Measurements from ENCODE around the gene CLN5.
"Not testable (repeated sequence)": the region's sequence is repeated elsewhere in the genome, so short reads cannot be mapped to it uniquely, and the experiment has no call there.

CLN5 gene

DNA sequence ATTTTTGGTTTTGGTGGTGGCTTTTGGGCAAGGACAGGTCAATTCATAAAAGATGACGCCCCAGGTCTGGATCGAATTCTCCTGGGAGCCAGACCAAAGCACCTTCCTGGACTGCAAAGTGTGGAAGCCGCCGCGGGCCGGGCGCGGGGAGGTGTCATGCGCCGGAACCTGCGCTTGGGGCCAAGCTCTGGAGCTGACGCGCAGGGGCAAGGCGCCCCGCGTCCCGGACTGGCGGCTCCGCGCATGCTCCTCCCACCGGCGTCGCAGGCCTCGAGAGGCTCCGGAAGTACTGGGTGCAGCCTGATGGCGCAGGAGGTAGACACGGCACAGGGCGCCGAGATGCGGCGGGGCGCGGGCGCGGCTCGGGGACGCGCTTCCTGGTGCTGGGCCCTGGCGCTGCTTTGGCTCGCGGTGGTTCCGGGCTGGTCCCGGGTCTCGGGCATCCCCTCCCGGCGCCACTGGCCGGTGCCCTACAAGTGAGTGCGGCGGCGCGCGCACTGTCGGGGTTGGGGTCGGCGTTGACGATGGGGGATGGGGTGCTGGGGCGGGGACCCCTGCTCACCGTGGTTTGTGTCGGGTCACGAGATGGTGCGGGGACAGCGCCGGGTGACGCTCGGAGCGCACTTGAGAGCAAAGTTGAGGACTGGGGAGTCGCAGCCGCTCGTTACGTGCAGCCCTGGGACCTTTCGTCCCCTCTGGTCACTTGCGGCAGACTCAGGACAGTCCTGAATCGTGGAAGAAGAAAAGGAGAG, at the start of gene CLN5:
CLN5 (plus strand) TSS at position 286 of the 752 bp plus-strand sequence; CDS start at position 304, 18 bp downstream.
- DNase-seq = peak; percentile 67

DNA sequence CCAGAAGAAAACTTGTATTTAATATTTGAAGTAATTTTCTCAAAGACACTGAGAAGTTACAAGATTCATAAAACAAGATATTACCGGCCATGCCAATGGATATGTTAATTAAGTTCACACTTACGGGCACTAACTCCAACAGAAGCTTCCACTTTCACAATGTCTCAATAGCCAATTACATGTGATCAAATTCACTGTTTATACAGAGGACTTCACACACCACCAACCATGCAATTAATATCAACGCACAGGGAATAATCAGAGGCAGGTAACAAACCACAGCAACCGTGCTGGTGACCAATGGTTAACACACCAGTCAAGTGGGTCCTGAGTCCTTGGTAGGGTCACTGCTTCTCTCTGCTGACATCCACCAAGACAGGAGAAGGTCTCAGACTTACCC, 49.5 kb upstream of the CLN5 start:
- no peak for DNase-seq

DNA sequence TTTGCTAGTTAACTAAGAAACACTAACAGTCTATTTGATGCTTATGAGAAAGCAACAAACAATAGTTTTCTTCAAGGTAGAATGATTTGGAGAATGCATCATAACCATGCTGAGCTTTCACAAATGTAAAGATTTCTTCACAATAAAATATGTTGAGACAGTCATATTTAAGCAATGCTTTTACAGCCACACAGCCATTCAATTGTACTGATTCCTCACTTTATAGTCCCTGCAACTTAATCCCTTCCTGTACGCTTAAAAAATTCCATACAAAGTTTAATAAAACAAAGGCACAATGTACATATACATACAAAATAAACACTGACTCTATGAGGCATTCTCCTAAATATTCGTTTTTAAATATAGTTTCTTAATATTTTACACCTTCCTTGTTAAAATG, 48.2 kb upstream of the CLN5 start:
- no peak for DNase-seq

DNA sequence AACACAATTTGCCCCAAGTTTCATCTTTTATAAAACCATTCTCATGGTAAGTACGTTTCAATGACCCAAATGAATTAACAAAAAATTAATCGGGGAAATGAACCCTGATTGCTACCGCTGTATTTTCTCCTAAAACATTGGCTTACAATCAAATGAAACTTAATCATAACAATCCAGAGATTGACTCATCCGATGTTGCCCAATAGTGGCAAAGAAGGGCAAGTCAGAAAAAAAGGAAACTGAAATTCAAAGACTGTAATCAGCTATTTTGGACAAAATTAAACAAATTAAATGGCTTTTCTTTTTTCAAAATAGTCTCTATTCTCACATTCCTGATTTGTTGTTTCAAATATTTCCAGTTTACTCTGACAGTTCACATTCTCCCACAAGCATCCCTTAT, 47.4 kb upstream of the CLN5 start:
- DNase-seq = no peak

DNA sequence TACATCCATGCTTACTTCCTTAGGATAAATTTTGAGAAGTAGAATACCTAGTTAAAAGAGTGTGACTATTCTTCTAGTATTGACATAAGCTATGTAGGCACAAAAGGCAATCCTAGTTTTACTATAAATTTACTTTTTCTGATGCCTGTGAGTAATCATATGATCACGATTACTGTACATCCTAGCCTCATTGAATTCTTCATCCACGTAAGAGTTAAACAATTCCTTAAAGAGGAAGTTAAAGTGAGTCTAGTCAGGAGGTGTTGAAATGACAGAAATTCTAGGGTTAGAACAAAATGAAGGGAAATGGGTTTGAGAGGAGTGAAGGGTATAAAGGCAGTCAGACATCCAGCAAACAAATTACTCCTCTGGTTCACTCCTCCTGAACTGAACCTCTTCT, 43.7 kb upstream of the CLN5 start, which contains the start of gene ACOD1:
ACOD1 (plus strand) TSS at position 363 of the 400 bp plus-strand sequence. CDS start 48 bp downstream, outside the sequence.
- DNase-seq = no peak

DNA sequence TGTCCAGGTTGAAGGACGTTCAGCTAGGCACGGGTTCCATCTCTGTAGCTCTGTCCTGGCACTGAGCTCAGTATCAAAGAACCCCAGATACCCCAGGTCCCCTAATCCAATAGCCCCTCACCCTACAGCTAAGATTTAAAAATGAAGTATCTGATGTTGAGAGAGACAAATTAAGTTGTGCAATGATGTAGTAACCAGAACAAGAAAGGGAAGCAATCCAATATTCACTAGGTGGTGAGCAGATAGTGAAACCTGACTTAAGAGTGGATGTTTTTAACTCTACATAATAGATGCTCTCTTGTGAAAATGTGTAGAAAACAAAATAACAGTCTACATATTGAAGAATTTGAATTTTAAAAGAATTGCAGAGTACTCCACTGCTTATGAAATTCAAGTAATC, 41.8 kb upstream of the CLN5 start:
- no peak for DNase-seq

DNA sequence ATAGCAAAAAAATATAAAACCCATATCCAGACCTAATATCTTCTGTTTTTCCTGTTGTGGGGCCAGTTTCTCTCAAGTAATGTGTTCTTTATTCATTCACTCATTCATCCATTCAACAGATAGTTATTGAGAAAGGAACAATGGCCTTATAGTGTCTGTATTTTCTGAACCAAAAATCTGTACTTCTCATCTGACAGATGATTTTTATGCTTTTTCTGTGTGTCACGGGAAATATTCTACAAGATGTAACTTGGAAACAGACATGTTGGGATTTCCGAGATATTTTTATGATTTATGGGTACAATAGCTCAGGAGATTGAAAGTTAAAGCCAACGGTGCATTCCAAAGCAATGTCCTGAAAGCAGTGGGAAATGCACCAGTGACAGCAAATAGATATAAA, 37.9 kb upstream of the CLN5 start:
- DNase-seq = no peak

DNA sequence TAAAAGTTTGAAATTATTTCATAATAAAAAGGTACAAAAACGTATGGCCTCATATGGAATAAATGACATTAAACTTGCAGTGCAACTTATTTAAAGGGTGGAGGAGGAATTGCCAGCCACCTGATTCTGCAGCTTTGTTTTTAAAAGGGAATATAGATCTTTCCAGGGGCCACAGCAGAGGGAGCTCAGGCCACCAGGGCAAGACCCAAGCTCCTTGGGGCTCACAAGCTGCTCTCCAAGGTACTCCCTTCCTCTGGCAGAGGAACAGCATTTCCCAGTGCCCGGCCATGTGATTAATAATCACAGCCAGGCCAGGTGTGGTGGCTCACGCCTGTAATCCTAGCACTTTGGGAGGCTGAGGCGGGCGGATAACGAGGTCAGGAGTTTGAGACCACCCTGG, 37.3 kb upstream of the CLN5 start:
- DNase-seq = no peak

DNA sequence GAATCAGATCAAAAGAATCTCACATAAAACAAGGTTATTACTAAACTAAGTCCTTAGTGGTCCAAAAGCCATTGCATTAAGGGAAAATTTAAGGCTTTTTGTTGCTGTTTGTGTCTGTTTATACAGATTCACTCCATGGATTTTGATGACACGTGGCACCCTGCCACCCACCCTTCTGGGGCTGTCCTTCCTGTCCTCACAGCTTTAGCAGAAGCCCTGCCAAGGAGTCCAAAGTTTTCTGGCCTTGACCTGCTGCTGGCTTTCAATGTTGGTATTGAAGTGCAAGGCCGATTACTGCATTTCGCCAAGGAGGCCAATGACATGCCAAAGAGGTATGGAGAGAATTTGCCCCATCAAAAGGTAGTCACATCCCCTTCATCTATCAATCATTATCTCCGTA, 36.7 kb upstream of the CLN5 start:
- no peak for DNase-seq

DNA sequence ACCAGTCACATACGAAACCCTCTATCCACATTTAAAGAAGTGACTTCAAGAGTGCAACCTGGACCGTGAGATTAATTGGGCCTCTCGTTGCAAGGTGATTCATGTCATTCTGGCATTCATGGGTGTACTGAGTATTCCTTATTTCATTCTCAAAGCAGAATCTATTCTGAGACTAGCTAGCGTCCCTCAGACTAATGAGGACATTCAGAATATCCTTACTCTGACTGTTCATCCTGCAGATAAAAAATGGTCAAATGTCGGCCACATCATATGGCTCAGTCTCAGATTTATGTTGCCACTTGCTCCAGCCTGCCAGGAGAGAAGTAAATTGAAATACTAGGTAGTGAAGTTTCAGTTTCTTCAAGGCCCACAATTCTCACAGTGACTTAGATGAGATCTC, 36.2 kb upstream of the CLN5 start:
- DNase-seq = no peak

DNA sequence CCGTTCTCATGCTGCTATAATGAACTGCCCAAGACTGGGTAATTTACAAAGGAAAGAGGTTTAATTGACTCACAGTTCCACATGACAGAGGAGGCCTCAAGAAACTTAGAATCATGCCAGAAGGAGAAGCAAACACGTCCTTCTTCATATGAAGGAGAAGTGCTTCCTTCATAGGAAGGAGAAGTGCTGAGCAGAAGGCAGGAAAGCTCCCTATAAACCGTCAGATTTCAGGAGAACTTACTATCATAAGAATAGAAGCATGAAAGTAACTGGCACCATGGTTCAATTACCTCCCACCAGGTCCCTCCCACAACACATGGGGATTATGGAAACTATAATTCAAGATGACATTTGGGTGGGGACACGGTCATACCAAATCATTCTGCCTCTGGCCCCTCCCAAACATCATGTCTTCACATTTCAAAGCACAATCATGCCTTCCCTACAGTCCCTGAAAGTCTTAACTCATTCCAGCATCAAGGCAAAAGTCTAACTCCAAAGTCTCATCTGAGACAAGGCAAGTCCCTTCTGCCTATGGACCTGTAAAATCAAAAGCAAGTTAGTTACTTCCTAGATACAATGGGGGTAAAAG, 32.9 kb upstream of the CLN5 start:
- no peak for DNase-seq

DNA sequence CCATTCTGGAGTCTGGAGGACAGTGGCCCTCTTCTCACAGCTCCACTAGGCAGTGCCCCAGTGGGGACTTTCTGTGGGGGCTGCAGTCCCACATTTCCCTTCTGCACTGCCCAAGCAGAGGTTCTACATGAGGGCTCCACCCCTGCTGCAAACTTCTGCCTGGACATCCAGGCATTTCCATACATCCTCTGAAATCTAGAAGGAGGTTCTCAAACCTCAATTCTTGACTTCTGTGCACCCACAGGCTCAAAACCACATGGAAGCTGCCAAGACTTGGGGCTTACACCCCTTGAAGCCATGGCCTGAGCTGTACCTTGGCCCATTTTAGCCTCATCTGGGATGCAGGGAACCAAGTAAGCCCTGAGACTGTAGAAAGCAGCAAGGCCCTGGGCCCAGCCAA, 32.1 kb upstream of the CLN5 start:
- not testable (repeated sequence) for DNase-seq

DNA sequence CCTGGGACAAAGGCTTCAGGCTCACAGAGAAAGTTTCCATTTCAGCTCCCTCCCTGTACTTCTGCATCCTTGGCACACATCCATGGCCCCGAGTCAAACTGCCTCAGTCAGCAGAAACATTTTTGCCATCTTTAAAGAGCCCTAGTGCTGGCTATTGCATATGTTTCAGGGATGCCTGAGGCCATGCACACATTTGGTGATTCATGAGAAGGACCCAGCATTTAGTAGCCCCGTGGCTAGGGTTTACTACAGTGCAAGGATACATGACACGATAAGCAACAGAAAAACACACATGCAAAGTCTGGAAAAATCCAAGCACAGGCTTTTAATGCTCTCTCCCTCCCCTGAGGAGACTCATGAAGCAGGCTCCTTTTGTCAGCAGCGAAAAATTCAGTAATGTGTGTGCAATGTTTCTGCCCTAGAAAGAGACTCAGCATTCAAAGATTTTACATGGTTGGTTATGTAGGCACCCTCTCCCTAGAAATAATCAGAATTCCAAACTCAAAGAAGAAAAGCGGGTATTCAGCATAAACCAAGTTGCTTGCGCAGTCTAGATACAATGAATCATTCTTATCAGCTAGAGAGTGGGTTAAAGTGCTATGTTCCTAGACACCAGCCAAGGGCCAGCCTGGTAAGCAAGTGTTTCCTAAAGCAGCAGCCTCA, 26.0 kb upstream of the CLN5 start:
- DNase-seq = no peak

DNA sequence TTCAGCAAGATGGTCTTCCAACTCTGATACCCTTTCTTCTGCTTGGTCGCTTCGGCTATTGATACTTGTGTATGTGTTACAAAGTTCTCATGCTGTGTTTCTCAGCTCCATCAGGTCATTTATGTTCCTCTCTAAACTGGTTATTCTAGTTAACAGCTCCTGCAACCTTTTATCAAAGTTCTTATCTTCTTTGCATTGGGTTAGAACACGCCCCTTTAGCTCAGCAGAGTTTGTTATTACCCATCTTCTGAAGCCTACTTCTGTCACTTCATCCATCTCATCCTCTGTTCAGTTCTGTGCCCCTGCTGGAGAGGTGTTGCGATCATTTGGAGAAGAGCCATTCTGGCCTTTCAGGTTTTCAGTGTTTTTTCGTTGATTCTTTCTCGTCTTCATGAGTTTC, 24.9 kb upstream of the CLN5 start:
- no peak for DNase-seq

DNA sequence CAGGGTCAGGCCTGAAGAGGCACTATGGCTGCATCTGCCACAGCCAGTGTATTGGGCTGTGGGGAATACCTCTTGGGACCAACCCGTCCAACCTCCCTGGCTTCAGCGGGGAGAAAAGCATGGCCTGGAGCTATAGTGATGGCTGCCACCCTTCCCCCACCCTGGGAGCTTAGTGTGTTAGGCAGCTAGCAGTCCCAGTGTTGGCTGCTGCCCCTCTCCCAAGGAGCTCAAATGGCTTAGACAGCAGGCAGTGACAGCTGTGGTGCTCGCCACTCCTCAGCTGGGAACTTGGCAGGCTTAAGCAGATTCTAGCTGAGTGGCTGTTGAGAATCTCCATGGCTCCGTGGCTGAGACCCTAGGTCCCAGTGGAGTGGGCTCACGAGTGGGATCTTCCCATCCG, 23.8 kb upstream of the CLN5 start:
- DNase-seq = no peak

DNA sequence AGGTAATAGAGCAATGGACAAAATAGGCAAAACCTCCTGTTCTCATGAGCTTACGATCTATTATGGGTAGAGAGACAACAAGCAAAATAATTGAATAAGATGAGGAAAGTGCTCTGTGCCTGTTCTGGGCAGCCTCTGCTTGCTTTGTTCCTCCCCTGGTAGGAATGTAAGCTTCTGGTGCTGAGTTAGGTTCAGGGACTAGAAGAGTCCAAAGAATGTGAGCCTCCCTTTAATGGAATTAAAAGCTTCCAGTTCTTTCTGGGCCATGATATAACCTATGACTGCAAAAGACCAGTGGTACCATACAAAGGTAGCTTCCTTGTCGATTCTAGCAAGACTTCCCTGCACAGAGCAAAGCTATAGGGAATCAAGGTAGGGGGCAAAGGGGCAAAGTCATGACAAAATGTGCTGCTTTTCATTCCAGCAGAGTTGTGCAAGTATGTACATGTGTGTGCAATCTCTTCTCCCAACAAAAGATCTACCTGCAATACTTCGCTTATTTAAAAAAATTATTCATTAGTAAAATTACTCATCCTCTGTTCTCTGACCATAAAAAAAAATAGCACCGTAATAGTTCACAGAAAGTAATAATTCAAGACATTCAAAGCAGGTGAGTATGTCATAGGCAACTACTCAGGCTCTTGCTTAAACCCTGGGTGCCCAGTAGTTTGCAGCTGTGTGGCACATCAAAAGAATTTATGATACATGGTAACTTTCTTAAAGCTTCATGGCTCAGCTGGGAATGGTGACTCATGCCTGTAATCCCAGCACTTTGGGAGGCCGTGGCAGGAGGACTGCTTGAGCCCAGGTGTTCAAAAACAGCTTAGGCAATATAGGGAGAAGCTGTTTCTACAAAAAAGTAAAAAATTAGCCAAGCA, 22.2 kb upstream of the CLN5 start:
- no peak for DNase-seq

DNA sequence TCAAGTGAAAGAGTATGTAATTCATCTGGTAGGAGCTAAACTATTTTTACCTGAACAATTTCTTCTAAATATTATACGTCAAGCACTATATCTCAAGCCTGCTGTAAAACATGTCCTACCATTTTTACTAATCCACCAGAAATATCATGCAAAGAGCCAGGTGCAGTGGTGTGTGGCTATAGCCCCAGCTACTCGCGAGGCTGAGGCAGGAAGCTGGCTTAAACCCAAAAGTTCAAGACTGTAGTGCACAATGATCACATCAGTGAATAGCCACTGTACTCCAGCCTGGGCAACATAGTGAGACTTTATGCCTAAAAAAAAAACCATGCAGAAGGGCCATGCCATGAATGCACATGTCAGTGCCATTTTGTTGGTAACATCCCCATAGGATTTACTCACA, 20.7 kb upstream of the CLN5 start:
- DNase-seq = no peak

DNA sequence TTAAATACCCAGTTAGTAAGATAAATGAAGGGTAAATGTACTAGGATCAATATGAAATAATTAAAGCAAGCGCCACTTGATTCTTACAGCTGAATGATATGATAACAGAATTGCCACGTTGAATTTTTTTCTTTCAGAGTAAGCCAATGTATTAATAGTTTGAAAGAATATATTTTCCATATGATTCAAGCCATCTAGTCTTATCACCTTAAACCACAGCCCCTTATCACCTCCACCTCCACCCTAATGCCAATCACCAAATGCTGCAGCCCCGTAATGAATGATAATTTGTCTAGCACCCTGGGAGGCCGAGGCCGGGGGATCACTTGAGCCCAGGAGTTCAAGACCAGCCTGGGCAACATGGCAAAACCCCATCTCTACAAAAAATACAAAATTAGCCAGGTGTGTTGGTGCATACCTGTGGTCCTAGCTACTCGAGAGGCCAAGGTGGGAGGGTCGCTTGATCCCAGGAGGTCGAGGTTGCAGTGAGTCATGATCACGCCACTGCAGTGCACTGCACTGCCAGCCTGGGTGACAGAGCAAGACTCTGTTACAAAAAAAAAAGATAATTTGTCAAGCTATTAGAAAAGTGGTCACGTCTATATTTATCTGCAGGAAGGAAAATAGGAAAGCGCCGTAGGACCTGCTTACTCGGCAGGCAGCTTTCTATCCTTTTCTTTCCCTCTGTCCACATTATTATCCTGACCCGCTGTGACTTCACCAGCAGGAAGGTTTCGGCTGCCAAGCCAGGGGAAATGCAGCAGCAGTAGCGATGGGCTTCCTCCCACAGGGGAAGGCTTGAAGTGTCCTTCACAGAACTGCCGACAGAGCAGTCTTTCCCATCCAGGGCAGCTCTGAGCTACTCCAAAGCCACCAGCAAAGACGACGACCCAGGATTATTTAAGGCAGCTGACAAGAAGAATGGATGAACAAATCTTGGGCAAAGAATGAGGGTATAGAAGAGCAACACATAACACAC, 19.7 kb upstream of the CLN5 start:
- DNase-seq = no peak

DNA sequence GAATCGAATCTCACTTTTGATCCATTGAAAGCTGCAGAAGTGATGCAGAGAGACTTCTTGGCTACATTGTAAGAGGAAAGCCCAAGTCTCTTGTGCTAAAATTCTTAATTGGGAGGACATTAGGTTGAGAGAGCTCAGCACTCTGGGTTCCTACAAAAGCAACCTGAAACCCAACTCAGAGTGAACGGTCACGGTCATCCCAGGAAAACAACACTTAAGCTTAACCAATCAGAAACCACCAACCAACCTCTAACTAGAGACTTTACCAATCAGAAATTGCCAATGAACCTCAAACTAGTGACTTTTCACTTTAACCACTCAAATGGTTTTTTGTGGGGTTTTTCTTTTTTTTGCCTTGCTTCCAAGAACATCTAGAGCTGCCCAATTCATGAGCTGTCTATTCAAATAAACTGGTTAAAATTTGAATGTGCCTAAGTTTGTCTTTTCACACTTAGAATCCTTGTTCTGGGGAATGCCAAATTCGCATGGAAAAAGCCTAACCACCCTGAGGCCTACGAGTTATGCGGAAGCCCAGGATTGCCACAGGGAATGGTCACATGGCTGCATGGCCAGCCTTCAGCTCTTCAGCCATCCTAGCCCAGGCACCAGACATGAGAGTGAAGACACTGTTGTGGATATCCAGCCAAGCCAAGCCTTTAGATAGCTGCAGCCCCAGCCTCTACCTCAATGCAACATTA, 17.8 kb upstream of the CLN5 start:
- DNase-seq = no peak

DNA sequence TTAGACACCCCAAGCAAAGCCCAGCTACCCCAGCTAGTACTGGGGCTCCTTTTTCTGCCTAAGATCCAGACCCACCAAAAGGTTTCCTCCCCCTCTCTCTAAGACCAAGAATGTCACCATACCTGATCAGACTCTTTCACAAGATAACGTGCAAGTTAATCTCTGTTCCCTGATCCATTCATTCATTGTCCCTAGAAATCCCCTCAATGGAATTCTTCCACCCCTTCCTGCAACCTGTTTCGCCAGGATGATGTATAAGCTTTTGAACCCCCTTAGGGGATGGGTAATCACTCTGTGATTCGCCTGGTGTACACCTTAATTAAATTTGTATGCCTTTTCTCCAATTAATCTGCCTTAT, 17.3 kb upstream of the CLN5 start:
- DNase-seq = no peak

DNA sequence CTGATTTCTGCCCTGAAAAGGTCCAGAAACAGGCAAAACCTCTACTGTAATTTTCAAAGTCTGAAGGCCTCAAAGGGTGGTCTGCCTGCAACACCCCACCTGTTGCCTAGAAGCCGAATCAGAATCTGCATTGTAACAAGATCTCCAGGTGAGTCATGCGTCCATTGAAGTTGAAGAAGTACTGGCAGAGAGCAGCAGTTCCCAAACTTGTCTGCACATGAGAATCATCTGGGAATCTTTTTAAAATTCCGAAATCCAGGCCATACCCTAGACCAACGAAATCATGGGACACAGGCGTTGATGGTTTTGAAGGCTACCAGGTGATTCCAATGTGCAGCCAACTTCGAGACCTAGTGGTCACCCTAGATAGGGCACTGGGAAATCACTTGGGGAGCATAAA, 16.0 kb upstream of the CLN5 start:
- DNase-seq = no peak

DNA sequence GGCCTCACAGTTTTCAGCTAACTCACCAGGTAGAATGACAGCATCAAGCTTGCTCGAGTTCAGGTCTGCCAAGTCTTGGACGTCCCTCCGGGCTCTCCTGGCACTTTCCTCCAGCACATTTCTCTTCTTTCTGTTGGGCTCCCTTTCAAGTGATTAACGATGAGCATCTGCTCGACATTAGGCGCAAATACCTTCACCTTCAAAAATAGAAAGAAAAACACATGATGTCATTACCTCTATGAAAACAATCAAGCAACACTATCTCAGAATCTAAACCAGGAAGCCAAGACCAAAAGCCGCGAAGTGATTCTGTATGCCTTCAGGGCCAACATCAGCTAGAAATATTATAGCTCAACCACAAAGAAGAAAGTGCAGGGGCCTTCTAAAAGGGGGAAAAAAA, 15.4 kb upstream of the CLN5 start:
- no peak for DNase-seq

Measured in NCI-H1048 (cell line).